H9 (cell line): ENCODE results near the gene DPP10. TPM values are rescaled to one million over a fixed set of nuclear protein-coding genes. Genes with fewer than 3 reads are reported as not detected.

Experiments used
- DNase-seq: peaks from one replicate; pipeline ENCODE4 v3.0.0-alpha.2; 2017
- H2AFZ ChIP-seq: one replicate; pipeline ENCODE4 v1.6.1; 2013; ENCODE audit warnings: mild to moderate bottlenecking, low read length, control low read depth, moderate library complexity
- H2AK5ac ChIP-seq: 2 replicates; pipeline ENCODE4 v1.6.1; 2013; ENCODE audit warnings: low read length, control low read depth, mixed read lengths; ENCODE audit not compliant: insufficient read length
- H2BK120ac ChIP-seq: one replicate; pipeline ENCODE4 v1.6.1; 2013; ENCODE audit warnings: low read depth, mild to moderate bottlenecking, low read length, control low read depth, inconsistent platforms; ENCODE audit not compliant: poor library complexity, severe bottlenecking
- H2BK12ac ChIP-seq: 2 replicates; pipeline ENCODE4 v1.6.1; 2013; ENCODE audit warnings: low read length, control low read depth, mixed read lengths, low read depth; ENCODE audit not compliant: insufficient read length
- H2BK15ac ChIP-seq: 2 replicates; pipeline ENCODE4 v1.6.1; 2013; ENCODE audit warnings: low read depth, low read length, control low read depth
- H2BK20ac ChIP-seq: one replicate; pipeline ENCODE4 v1.6.1; 2013; ENCODE audit warnings: low read depth, mild to moderate bottlenecking, low read length, control low read depth, inconsistent platforms; ENCODE audit not compliant: poor library complexity, severe bottlenecking
- H2BK5ac ChIP-seq: 2 replicates; pipeline ENCODE4 v1.6.1; 2013; ENCODE audit warnings: low read length, control low read depth, mixed read lengths; ENCODE audit not compliant: insufficient read length
- H3K14ac ChIP-seq: 2 replicates; pipeline ENCODE4 v1.6.1; 2013; ENCODE audit warnings: low read length, control low read depth; ENCODE audit not compliant: insufficient read depth
- H3K18ac ChIP-seq: 2 replicates; pipeline ENCODE4 v1.6.1; 2013; ENCODE audit warnings: low read depth, mild to moderate bottlenecking, mixed read lengths, low read length, control low read depth; ENCODE audit not compliant: insufficient read length
- H3K23ac ChIP-seq: 2 replicates; pipeline ENCODE4 v1.6.1; 2013; ENCODE audit warnings: low read length, control low read depth, mixed read lengths, low read depth; ENCODE audit not compliant: insufficient read length
- H3K23me2 ChIP-seq: 2 replicates; pipeline ENCODE4 v1.6.1; 2013; ENCODE audit warnings: low read depth, mild to moderate bottlenecking, mixed read lengths, low read length, control low read depth; ENCODE audit not compliant: insufficient read length, poor library complexity, severe bottlenecking
- H3K27ac ChIP-seq: 2 replicates; pipeline ENCODE4 v1.5.1; 2013; ENCODE audit warnings: low read length, control low read depth, mixed read lengths, low read depth; ENCODE audit not compliant: insufficient read length
- H3K27me3 ChIP-seq: 2 replicates; pipeline ENCODE4 v1.6.1; 2013; ENCODE audit warnings: low read length, control low read depth, inconsistent platforms; ENCODE audit not compliant: insufficient read depth
- H3K4ac ChIP-seq: 2 replicates; pipeline ENCODE4 v1.6.1; 2013; ENCODE audit warnings: low read depth, mild to moderate bottlenecking, control low read depth, inconsistent platforms, low read length, moderate library complexity
- H3K4me1 ChIP-seq: 2 replicates; pipeline ENCODE4 v1.6.1; 2013; ENCODE audit warnings: low read length, control low read depth, inconsistent platforms; ENCODE audit not compliant: insufficient read depth
- H3K4me2 ChIP-seq: 2 replicates; pipeline ENCODE4 v1.6.1; 2013; ENCODE audit warnings: low read length, control low read depth, mixed read lengths; ENCODE audit not compliant: insufficient read length, insufficient read depth
- H3K56ac ChIP-seq: 2 replicates; pipeline ENCODE4 v1.6.1; 2013; ENCODE audit warnings: low read depth, mild to moderate bottlenecking, mixed read lengths, low read length, control low read depth; ENCODE audit not compliant: insufficient read length
- H3K79me1 ChIP-seq: 2 replicates; pipeline ENCODE4 v1.6.1; 2013; ENCODE audit warnings: low read depth, mild to moderate bottlenecking, moderate library complexity, low read length, control low read depth, inconsistent platforms; ENCODE audit not compliant: insufficient read depth, poor library complexity, severe bottlenecking
- H3K79me2 ChIP-seq: 2 replicates; pipeline ENCODE4 v1.6.1; 2013; ENCODE audit warnings: low read length, control low read depth, inconsistent platforms; ENCODE audit not compliant: insufficient read depth
- H3K9ac ChIP-seq: 2 replicates; pipeline ENCODE4 v1.6.1; 2013; ENCODE audit warnings: low read length, control low read depth, mixed read lengths; ENCODE audit not compliant: insufficient read length; ENCODE audit errors: extremely low read depth
- H3K9me3 ChIP-seq: one replicate; pipeline ENCODE4 v1.6.1; 2013; ENCODE audit warnings: low read depth, low read length, inconsistent platforms; ENCODE audit not compliant: control insufficient read depth
- H3T11ph ChIP-seq: one replicate; pipeline ENCODE4 v1.6.1; 2013; ENCODE audit warnings: mild to moderate bottlenecking, low read length, control low read depth, inconsistent platforms
- H4K20me1 ChIP-seq: one replicate; pipeline ENCODE4 v1.6.1; 2013; ENCODE audit not compliant: control insufficient read depth, insufficient read length, insufficient read depth
- H4K5ac ChIP-seq: 2 replicates; pipeline ENCODE4 v1.6.1; 2013; ENCODE audit warnings: low read depth, mild to moderate bottlenecking, mixed read lengths, low read length, control low read depth; ENCODE audit not compliant: insufficient read length
- H4K8ac ChIP-seq: replicated peaks from 2 replicates; pipeline ENCODE4 v1.6.1; 2013; ENCODE audit warnings: low read length, control low read depth, mixed read lengths, low read depth; ENCODE audit not compliant: insufficient read length
- H4K91ac ChIP-seq: 2 replicates; pipeline ENCODE4 v1.6.1; 2013; ENCODE audit warnings: low read depth, mild to moderate bottlenecking, moderate library complexity, mixed read lengths, low read length, control low read depth; ENCODE audit not compliant: insufficient read length
- H3K27ac Mint-ChIP-seq, 3 experiments: 2 replicates in 2 of 3; 3 replicates in 1 of 3; pipeline ENCODE4 v1.8.0; 2020 to 2021; ENCODE audit warnings: mixed read lengths in 3 of 3, mild to moderate bottlenecking in 1 of 3, moderate library complexity in 1 of 3
- H3K27me3 Mint-ChIP-seq: 2 replicates; pipeline ENCODE4 v1.8.0; 2021; ENCODE audit warnings: low read depth, mild to moderate bottlenecking, moderate library complexity, mixed read lengths
- H3K36me3 Mint-ChIP-seq, 3 experiments: 2 replicates in 2 of 3; 3 replicates in 1 of 3; pipeline ENCODE4 v1.8.0; 2020 to 2021; ENCODE audit warnings: low read depth in 3 of 3, mixed read lengths in 3 of 3; ENCODE audit not compliant: insufficient read depth in 1 of 3
- H3K4me1 Mint-ChIP-seq, 2 experiments: 2 replicates each; pipeline ENCODE4 v1.8.0; 2020; ENCODE audit warnings: mixed read lengths in 2 of 2
- H3K4me3 Mint-ChIP-seq, 2 experiments: 2 replicates in 1 of 2; 3 replicates in 1 of 2; pipeline ENCODE4 v1.8.0; 2020 to 2021; ENCODE audit warnings: mild to moderate bottlenecking in 2 of 2, mixed read lengths in 2 of 2, moderate library complexity in 1 of 2
- H3K9me3 Mint-ChIP-seq, 2 experiments: 2 replicates in 1 of 2; 3 replicates in 1 of 2; pipeline ENCODE4 v1.8.0; 2020; ENCODE audit warnings: mild to moderate bottlenecking in 2 of 2, mixed read lengths in 2 of 2, moderate library complexity in 1 of 2
- WGBS: extraction: QIAGEN DNeasy Blood & Tissue Kit; methylation state at CpG from one replicate; pipeline ENCODE4 v1.1.7; 2013; ENCODE audit warnings: missing lambda C conversion rate, low lambda C conversion rate, mixed read lengths; ENCODE audit not compliant: insufficient read length; ENCODE audit errors: extremely low coverage; 5-methylcytosine and 5-hydroxymethylcytosine counted together
- total RNA-seq: library from RNA; stranded (reverse); gene quantifications from 2 replicates; pipeline ENCODE4 v1.2.1, GENCODE V29; 2021
- TF ChIP-seq, protein P1 (sequence below): fragments of 200-600 bp; sonication (generic); conservative IDR thresholded peaks from 3 replicates; pipeline ENCODE4 v1.8.0; 2021; ENCODE audit warnings: antibody characterized with exemption, mild to moderate bottlenecking

The DPP10 gene
- total RNA-seq, 1 experiment from 2014 or later: 11.3 TPM

DNA sequence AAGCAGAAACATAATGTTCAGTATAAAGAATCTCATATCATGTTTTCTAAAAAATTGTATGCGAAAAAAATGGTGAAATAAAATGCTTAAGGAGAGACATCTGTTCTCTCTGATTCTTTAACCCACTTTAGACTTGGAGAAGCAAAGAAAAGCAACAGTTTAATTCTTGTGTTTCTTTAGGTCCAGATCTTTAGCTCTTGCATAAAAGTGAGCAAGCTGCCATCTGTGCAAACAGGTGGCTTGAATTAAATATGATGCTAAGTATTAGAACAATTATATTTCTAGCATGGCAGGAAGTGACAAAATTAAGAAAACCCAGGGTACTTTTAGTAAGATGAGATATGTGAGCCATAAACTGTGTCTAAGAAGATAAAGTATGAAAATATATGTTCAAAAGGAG is 1038.3 kb downstream of the DPP10 start:
- TF ChIP-seq, protein P1, sequence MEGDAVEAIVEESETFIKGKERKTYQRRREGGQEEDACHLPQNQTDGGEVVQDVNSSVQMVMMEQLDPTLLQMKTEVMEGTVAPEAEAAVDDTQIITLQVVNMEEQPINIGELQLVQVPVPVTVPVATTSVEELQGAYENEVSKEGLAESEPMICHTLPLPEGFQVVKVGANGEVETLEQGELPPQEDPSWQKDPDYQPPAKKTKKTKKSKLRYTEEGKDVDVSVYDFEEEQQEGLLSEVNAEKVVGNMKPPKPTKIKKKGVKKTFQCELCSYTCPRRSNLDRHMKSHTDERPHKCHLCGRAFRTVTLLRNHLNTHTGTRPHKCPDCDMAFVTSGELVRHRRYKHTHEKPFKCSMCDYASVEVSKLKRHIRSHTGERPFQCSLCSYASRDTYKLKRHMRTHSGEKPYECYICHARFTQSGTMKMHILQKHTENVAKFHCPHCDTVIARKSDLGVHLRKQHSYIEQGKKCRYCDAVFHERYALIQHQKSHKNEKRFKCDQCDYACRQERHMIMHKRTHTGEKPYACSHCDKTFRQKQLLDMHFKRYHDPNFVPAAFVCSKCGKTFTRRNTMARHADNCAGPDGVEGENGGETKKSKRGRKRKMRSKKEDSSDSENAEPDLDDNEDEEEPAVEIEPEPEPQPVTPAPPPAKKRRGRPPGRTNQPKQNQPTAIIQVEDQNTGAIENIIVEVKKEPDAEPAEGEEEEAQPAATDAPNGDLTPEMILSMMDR: no peak
- Mint-ChIP-seq H3K27me3 (no peaks in the 10 kb centered on the region), H3K4me1 (no peaks in the 10 kb centered on the region), H3K9me3 (peaks cover 14 to 15% of the 10 kb centered on the region in 2 experiments), H3K4me3 (no peak overlapping the region), H3K27ac (no peak overlapping the region), H3K36me3 (peaks cover 13 to 19% (median 16%) of the 10 kb centered on the region in 3 experiments)
- H3K9me3 ChIP-seq: peaks cover 6% of the 10 kb centered on the region
- no peak overlapping the region for H3T11ph ChIP-seq
- H3K18ac ChIP-seq: no peak overlapping the region
- H3K79me2 ChIP-seq: no peaks in the 10 kb centered on the region
- no peak overlapping the region for H3K14ac ChIP-seq
- no peak overlapping the region for H3K4me2 ChIP-seq
- H2BK20ac ChIP-seq: no peak overlapping the region
- H3K23ac ChIP-seq: no peak overlapping the region
- H3K4ac ChIP-seq: no peak overlapping the region
- H2BK15ac ChIP-seq: no peak overlapping the region
- H2BK12ac ChIP-seq: no peak overlapping the region
- no peak overlapping the region for H2AK5ac ChIP-seq
- H3K56ac ChIP-seq: no peak overlapping the region
- no peak overlapping the region for H2AFZ ChIP-seq
- no peak overlapping the region for H2BK120ac ChIP-seq
- no peak overlapping the region for H3K27ac ChIP-seq
- no peaks in the 10 kb centered on the region for H3K23me2 ChIP-seq
- no peaks in the 10 kb centered on the region for H3K27me3 ChIP-seq
- no peaks in the 10 kb centered on the region for H3K4me1 ChIP-seq
- H3K79me1 ChIP-seq: no peaks in the 10 kb centered on the region
- WGBS: no CpG with 5 or more reads among the region's 1 CpG
- H3K9ac ChIP-seq: no peak overlapping the region
- no peak overlapping the region for H4K91ac ChIP-seq
- H4K5ac ChIP-seq: no peak overlapping the region
- H4K8ac ChIP-seq: no peak overlapping the region
- no peak for DNase-seq
- no peak overlapping the region for H2BK5ac ChIP-seq
- no peaks in the 10 kb centered on the region for H4K20me1 ChIP-seq
